RWPE1 (cell line): ENCODE measurements around the gene POLN.

ENCODE experiments used
- CTCF ChIA-PET: fragments of 350-600 bp; sonication (Branson Sonifier 250); formaldehyde crosslinking; extraction: SDS; loops from one replicate; lab custom pipeline; 2021; lab: Yijun Ruan, JAX
- POLR2A ChIA-PET: fragments of 400-600 bp; formaldehyde crosslinking; extraction: SDS; loops from one replicate; lab custom pipeline; 2020; ENCODE audit warnings: antibody characterized with exemption; ENCODE audit not compliant: low non-redundant PET; lab: Yijun Ruan, JAX
- DNase-seq: peaks from one replicate; pipeline ENCODE4 v3.0.0; 2012; ENCODE audit warnings: low spot score
- H3K27ac ChIP-seq: fragments of 450-650 bp; 2 replicates; pipeline ENCODE4 v1.5.1; 2017
- TF ChIP-seq, protein P1 (sequence below): fragments of 450-650 bp; conservative IDR thresholded peaks from 2 replicates; pipeline ENCODE4 v1.5.1; 2017; ENCODE audit warnings: low read depth, mild to moderate bottlenecking

The POLN gene

DNA sequence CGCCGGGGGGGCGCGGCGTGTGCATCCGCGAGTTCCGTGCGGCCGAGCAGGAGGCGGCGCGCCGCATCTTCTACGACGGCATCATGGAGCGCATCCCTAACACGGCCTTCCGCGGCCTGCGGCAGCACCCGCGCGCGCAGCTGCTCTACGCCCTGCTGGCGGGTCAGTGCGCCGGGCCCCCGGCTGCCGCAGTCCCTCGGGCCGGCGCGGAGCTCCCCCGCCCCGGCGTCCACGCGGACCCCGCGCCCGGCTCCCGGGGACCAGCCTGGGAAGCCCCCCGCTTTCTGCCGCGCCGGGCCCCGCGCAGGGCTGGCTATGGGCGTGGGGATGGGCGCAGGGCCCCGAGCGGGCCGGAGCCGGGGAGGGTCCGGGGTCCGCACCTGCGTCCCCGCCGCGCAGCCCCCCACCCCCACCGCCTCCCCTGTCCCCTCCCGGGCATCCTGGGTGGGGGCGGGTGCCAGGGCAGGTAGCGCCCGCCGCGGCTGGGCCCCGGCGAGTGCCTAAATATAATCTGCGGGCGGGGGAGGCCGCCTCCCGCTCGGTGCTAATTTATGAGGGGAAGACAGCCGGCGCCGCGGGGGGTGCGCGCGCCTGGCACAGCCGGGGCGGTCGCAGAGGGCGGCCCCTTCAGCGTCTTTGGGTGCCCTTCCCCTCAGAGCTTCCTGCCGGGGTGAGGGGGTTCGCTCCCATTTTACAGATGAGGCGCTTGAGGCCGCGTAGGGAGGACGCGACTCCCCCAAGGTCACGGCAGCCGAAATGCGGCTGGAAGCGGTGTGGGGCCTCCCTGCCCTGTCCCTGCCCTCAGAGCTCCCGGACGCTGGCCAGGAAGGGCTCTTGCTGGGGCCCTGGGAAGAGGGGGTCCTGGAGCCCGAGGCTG lies 182.0 kb downstream of the POLN start:
- ChIA-PET CTCF (no interaction called here), POLR2A (no interaction called here)
- TF ChIP-seq, protein P1, sequence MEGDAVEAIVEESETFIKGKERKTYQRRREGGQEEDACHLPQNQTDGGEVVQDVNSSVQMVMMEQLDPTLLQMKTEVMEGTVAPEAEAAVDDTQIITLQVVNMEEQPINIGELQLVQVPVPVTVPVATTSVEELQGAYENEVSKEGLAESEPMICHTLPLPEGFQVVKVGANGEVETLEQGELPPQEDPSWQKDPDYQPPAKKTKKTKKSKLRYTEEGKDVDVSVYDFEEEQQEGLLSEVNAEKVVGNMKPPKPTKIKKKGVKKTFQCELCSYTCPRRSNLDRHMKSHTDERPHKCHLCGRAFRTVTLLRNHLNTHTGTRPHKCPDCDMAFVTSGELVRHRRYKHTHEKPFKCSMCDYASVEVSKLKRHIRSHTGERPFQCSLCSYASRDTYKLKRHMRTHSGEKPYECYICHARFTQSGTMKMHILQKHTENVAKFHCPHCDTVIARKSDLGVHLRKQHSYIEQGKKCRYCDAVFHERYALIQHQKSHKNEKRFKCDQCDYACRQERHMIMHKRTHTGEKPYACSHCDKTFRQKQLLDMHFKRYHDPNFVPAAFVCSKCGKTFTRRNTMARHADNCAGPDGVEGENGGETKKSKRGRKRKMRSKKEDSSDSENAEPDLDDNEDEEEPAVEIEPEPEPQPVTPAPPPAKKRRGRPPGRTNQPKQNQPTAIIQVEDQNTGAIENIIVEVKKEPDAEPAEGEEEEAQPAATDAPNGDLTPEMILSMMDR: no peak
- no peak overlapping the region for H3K27ac ChIP-seq
- no peak for DNase-seq

DNA sequence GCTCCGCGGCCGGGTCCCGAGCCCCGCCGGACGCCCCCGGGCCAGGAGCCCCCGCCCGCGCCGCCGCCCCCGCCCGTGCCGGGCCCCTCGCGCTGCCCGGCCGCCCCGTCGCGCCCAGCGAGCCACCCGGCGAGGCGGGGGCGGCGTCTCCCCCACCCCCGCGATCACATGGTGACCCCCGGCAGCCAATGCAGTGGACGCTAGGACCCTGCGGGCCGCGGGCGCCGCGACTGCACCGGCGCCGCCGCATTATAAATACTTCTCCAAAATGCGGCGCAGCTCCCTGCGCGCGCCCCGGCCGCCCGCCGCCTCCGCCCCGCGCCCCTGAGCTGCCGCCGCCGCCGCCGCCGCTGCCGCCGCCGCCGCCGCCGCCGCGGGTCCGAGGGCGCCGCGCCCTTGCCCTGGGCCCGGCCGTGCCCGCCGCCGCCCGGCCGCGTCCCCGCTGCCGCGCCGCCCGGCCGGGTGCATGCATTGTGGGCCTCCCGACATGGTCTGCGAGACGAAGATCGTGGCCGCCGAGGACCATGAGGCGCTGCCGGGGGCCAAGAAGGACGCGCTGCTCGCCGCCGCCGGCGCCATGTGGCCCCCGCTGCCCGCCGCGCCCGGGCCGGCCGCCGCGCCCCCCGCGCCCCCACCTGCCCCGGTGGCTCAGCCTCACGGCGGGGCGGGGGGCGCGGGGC lies 182.7 kb downstream of the POLN start, which contains the start of gene NAT8L:
NAT8L (plus strand) TSS at position 282 of the 680 bp plus-strand sequence; CDS start at position 467, 185 bp downstream.
- TF ChIP-seq, protein P1: no peak
- ChIA-PET POLR2A (no interaction called here), CTCF (no interaction called here)
- DNase-seq: no peak
- no peak within 1 kb of the TSS for H3K27ac ChIP-seq

DNA sequence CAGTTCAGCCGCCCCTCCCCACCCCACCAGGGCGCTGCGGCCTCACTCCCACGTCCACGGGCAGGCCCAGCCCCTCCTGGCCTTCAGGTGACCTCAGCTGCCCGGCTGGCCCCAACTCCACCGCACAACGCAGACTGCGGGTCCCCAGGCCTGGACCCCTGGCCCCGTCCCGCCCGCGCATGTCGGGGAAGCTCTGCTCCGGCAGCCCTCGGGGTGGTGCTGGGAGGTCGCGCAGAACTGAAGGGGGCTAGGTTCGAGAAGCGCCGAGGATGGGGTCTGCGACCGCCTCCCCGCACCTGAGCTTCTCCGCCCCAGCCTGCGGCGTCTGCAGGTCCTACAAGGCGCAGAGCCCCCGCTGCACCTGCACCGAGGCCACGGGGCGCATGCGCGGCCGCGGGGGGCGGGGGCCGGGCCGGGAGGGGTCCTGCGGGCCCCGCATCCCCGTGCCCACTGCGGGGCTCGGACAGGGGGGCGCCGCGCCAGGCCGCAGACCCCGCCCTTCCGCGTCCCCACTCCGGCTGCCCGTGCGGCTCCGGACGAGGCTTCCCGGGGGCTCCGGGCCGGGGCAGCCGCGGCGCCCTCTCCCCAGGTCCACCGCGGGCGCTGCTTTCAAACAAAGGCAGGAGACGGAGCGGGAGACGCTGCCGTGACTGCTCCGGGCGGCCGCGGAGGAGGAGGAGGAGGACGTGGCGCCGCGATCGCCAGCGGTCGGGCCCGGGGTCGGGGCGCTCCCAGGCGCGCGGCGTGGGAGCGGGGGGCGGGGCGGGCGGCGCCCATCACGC lies 183.5 kb downstream of the POLN start:
- POLR2A ChIA-PET: no interaction called here
- H3K27ac ChIP-seq: no peak overlapping the region
- TF ChIP-seq, protein P1: no peak
- DNase-seq: no peak
- CTCF ChIA-PET: interaction anchor here (0.6 kb wide), 1 partner anchor 29 kb away, joined by 3 read pairs; no protein-coding TSS in a partner anchor

DNA sequence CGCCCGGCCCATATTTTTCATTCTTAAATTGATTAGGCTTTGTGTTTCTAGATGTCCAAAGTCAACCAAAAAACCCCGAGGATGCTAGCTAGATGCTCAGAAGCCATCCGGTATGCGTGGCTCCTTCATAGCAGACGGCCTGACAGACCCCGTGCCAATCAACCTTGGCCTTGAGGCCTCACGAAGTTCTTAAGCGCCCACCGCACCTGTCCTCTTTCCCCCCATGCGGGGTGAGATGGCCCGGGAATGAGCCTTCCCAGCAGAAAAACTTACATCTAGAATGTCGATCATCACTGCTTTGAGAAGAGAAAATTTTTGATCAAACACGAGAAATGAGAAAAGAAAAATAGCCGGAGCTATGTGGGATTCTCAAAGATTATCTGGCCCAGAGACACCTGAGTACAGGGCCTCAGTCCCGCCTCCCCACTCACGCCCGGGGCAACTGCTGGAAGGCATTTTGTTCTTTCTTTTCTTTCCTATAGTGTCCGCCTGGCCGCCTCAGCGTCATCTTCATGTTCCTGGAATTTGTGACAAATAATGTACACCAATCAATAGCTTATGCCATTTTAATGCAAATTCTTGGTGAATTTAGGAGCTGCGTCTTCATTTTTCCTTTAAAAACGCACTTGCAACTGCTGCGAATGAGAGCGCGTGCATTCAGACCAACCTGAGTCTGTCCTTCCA lies 184.4 kb downstream of the POLN start:
- TF ChIP-seq, protein P1: no peak
- DNase-seq: no peak
- ChIA-PET CTCF (interaction anchor here (0.6 kb wide), 1 partner anchor 28 kb away, joined by 3 read pairs; no protein-coding TSS in a partner anchor), POLR2A (no interaction called here)
- no peak overlapping the region for H3K27ac ChIP-seq

DNA sequence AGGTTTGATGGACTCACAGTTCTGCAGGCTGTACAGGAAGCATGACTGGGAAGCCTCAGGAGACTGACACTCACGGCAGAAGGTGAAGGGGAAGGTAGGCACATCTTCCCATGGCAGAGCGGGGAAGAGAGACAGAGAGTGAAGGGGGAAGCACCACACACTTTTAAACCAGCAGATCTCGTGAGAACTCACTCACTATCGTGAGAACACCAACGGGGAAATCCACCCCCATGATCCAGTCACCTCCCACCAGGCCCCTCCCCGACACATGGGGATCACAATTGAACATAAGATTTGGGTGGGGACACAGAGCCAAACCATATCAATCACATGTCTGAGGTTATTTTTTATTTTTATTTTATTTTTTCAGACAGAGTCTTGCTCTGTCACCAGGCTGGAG lies 187.7 kb downstream of the POLN start:
- ChIA-PET CTCF (no interaction called here), POLR2A (no interaction called here)
- TF ChIP-seq, protein P1: no peak

More for the DNA sequence above, 187.7 kb downstream of the POLN start:
- no peak for DNase-seq
- no peak overlapping the region for H3K27ac ChIP-seq
